Measurements from ENCODE around the gene COL2A1.

DNA sequence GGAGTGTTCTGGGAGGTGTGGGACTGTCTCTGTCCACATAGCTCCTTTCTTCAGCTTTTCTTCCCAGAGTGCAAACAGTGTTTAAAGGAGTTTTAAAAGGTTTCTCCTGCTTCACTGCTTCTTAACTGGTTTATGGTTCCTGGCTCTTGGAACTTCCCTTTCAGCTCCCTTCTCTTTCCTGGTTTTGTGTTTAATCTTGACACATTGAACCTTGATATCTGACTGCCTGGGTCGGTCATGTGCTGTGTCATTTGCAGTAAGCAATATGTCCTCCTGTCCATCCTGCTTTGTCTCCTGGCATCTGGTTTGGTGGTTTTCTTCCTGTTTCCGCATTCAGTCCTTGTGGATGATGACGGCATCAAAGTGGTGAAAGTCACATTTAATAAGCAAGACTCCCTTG lies 38.7 kb downstream of the COL2A1 start:
- TF ChIP-seq, protein P1, sequence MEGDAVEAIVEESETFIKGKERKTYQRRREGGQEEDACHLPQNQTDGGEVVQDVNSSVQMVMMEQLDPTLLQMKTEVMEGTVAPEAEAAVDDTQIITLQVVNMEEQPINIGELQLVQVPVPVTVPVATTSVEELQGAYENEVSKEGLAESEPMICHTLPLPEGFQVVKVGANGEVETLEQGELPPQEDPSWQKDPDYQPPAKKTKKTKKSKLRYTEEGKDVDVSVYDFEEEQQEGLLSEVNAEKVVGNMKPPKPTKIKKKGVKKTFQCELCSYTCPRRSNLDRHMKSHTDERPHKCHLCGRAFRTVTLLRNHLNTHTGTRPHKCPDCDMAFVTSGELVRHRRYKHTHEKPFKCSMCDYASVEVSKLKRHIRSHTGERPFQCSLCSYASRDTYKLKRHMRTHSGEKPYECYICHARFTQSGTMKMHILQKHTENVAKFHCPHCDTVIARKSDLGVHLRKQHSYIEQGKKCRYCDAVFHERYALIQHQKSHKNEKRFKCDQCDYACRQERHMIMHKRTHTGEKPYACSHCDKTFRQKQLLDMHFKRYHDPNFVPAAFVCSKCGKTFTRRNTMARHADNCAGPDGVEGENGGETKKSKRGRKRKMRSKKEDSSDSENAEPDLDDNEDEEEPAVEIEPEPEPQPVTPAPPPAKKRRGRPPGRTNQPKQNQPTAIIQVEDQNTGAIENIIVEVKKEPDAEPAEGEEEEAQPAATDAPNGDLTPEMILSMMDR (IDR thresholded peaks at IDR 0.05; ENCODE audit: low read length), result no peak
- TF ChIP-seq EZH2 (IDR thresholded peaks at IDR 0.05; ENCODE audit: borderline replicate concordance, low read length), result no peak
